Keratinocyte (primary cell): ENCODE results near the gene FLNA. TPM values are rescaled to one million over a fixed set of nuclear protein-coding genes. Genes with fewer than 3 reads are reported as not detected.

ENCODE experiments used
- DNase-seq: peaks from one replicate; pipeline ENCODE4 v3.0.0-alpha.2; 2011; ENCODE audit warnings: low read depth, missing footprints, low spot score
- FAIRE-seq: peaks from 2 replicates; lab custom pipeline; 2011; peaks lifted over from hg19 to GRCh38; lab: Jason Lieb, UNC
- H2AFZ ChIP-seq: 2 replicates; pipeline ENCODE4 v1.6.0; 2012; ENCODE audit warnings: low read length, control low read depth, inconsistent platforms; ENCODE audit not compliant: control insufficient read depth
- H3K27ac ChIP-seq: 2 replicates; pipeline ENCODE4 v1.5.1; 2011; ENCODE audit warnings: low read length; ENCODE audit not compliant: control insufficient read depth, insufficient read depth
- H3K27me3 ChIP-seq: 3 replicates; pipeline ENCODE4 v1.6.0; 2011; ENCODE audit warnings: low read length; ENCODE audit not compliant: control insufficient read depth, insufficient read depth; ENCODE audit errors: extremely low read depth
- H3K36me3 ChIP-seq, 2 experiments: 2 replicates in 1 of 2; 3 replicates in 1 of 2; pipeline ENCODE4 v1.5.1; 2011; ENCODE audit warnings: low read length in 2 of 2, mild to moderate bottlenecking in 1 of 2; ENCODE audit not compliant: control insufficient read depth in 2 of 2, insufficient read depth in 2 of 2; ENCODE audit errors: extremely low read depth in 1 of 2
- H3K4me1 ChIP-seq: 3 replicates; pipeline ENCODE4 v1.5.1; 2011; ENCODE audit warnings: low read length; ENCODE audit not compliant: control insufficient read depth, insufficient read depth; ENCODE audit errors: extremely low read depth
- H3K4me2 ChIP-seq: 3 replicates; pipeline ENCODE4 v1.6.0; 2011; ENCODE audit warnings: low read depth, low read length; ENCODE audit not compliant: control insufficient read depth, insufficient read depth; ENCODE audit errors: extremely low read depth
- H3K4me3 ChIP-seq, 3 experiments: fragments of 200-600 bp in 1 of 3; sonication (generic) in 1 of 3; 2 replicates in 2 of 3; 3 replicates in 1 of 3; pipeline ENCODE4 v1.5.1; 2011 to 2016; ENCODE audit warnings: low read length in 3 of 3, mild to moderate bottlenecking in 3 of 3, control low read depth in 2 of 3, inconsistent platforms in 1 of 3, low read depth in 1 of 3, mixed read lengths in 1 of 3, mixed run types in 1 of 3, moderate library complexity in 1 of 3; ENCODE audit not compliant: control insufficient read depth in 2 of 3, insufficient read depth in 2 of 3; ENCODE audit errors: extremely low read depth in 1 of 3
- H3K79me2 ChIP-seq: 2 replicates; pipeline ENCODE4 v1.6.0; 2012; ENCODE audit warnings: low read length; ENCODE audit not compliant: control insufficient read depth, insufficient read depth
- H3K9ac ChIP-seq: 3 replicates; pipeline ENCODE4 v1.6.0; 2011; ENCODE audit warnings: low read length; ENCODE audit not compliant: control insufficient read depth, insufficient read depth; ENCODE audit errors: extremely low read depth
- H3K9me1 ChIP-seq: 3 replicates; pipeline ENCODE4 v1.6.0; 2011; ENCODE audit warnings: low read length; ENCODE audit not compliant: control insufficient read depth, insufficient read depth; ENCODE audit errors: extremely low read depth
- H3K9me3 ChIP-seq: 2 replicates; pipeline ENCODE4 v1.5.1; 2012; ENCODE audit warnings: low read depth, low read length; ENCODE audit not compliant: control insufficient read depth
- H4K20me1 ChIP-seq: 3 replicates; pipeline ENCODE4 v1.6.0; 2011; ENCODE audit warnings: low read length; ENCODE audit not compliant: control insufficient read depth, insufficient read depth; ENCODE audit errors: extremely low read depth
- CTCF ChIP-seq, 3 experiments: IDR thresholded peaks in 1 of 3; conservative IDR thresholded peaks in 1 of 3; optimal IDR thresholded peaks in 1 of 3; 2 replicates in 2 of 3; 3 replicates in 1 of 3; pipeline versions ENCODE3 to v1.5.1; 2011; ENCODE audit warnings: low read length in 3 of 3, mild to moderate bottlenecking in 3 of 3, moderate library complexity in 2 of 3, control low read depth in 1 of 3, inconsistent platforms in 1 of 3; ENCODE audit not compliant: insufficient read depth in 2 of 3; ENCODE audit errors: extremely low read depth in 1 of 3
- EZH2 ChIP-seq: IDR thresholded peaks from one replicate; pipeline ENCODE4 v1.6.1; 2012; ENCODE audit warnings: inconsistent platforms, mild to moderate bottlenecking, low read length, moderate library complexity
- dilution Hi-C: fragments of 300-500 bp; cut with MboI; formaldehyde crosslinking; loops from one replicate; pipeline ENCODE4 v1.7.0; 2020; ENCODE audit warnings: low sequenced_read_pairs; ENCODE audit not compliant: extremely low pct_ligation_motif_present
- polyA plus RNA-seq, 5 experiments: library from polyadenylated mRNA; depleted of rRNA in 3 of 5; stranded (reverse) in 3 of 5; stranded (forward) in 1 of 5; unstranded in 1 of 5; fragments of >200 nt; gene quantifications; 1 replicate in 1 of 5; 2 replicates in 3 of 5; 3 replicates in 1 of 5; pipeline versions ENCODE4 v1.2.1 to v1.2.3, GENCODE V29; 2011 to 2012; ENCODE audit warnings: missing spikeins in 2 of 5, low read depth in 1 of 5, low replicate concordance in 1 of 5

Gene FLNA
- polyA plus RNA-seq, 1 donor (not counting 4 experiments of a cell fraction or from before 2014, with no cell fraction given), result 245 TPM

- Histone ChIP-seq H3K36me3 (peaks cover 10 to 16% of the 10 kb centered on the region in 2 experiments), H3K9me1 (no peaks in the 10 kb centered on the region), H3K9me3 (no peaks in the 10 kb centered on the region), H3K4me2 (peak overlapping the region; percentile 73), H3K79me2 (peaks cover 70% of the 10 kb centered on the region), H3K4me1 (peaks cover 24% of the 10 kb centered on the region), H3K27ac (peak overlapping the region; percentile 90), H4K20me1 (peaks cover 9% of the 10 kb centered on the region), H3K27me3 (no peaks in the 10 kb centered on the region), H3K4me3 (peak overlapping the region in 2 of 3 experiments; percentile 39 to 68), H3K9ac (peak overlapping the region; percentile 80), H2AFZ (no peak overlapping the region)
- dilution Hi-C loops, result no loop called here
- no peak for DNase-seq
- FAIRE-seq, result no peak
- TF ChIP-seq CTCF (optimal IDR thresholded peaks at IDR 0.05 in 1 of 3, IDR thresholded peaks at IDR 0.05 in 1 of 3, conservative IDR thresholded peaks at IDR 0.05 in 1 of 3; ENCODE audit: extremely low read depth in 1 of 3, insufficient read depth in 2 of 3, low read length in 3 of 3), result no peak
- TF ChIP-seq EZH2, result no peak
Measured at GRCh38 chrX:154367474-154368308, 6.7 kb downstream of the FLNA start.

- no peak for TF ChIP-seq CTCF (optimal IDR thresholded peaks at IDR 0.05 in 1 of 3, IDR thresholded peaks at IDR 0.05 in 1 of 3, conservative IDR thresholded peaks at IDR 0.05 in 1 of 3; ENCODE audit: extremely low read depth in 1 of 3, insufficient read depth in 2 of 3, low read length in 3 of 3)
Measured at GRCh38 chrX:154366666-154367055, 7.8 kb downstream of the FLNA start.

More at GRCh38 chrX:154366666-154367055, 7.8 kb downstream of the FLNA start:
- Histone ChIP-seq H4K20me1 (peaks cover 17% of the 10 kb centered on the region), H3K36me3 (peaks cover 11 to 16% of the 10 kb centered on the region in 2 experiments), H3K27ac (peak overlapping the region; percentile 22), H3K4me2 (no peak overlapping the region), H3K79me2 (peaks cover 79% of the 10 kb centered on the region), H2AFZ (no peak overlapping the region), H3K4me3 (no peak overlapping the region), H3K9me3 (no peaks in the 10 kb centered on the region), H3K4me1 (peaks cover 16% of the 10 kb centered on the region), H3K9me1 (no peaks in the 10 kb centered on the region), H3K9ac (peak overlapping the region; percentile 80), H3K27me3 (no peaks in the 10 kb centered on the region)
- DNase-seq (no peak), FAIRE-seq (no peak)
- dilution Hi-C loops, result no loop called here
